Endothelial cell of umbilical vein (primary cell): ENCODE results near the gene DOCK1. TPM values are rescaled to one million over a fixed set of nuclear protein-coding genes. Genes with fewer than 3 reads are reported as not detected.

Source experiments
- BruUV-seq: library from RNA; stranded (reverse); fragments of 400-500 nt; replicated peaks from 2 replicates; lab custom pipeline; 2021; lab: Mats Ljungman, UMichigan
- CTCF ChIA-PET: fragments of 300-600, 350-600 bp; sonication (Branson Sonifier 250); formaldehyde crosslinking; loops from one replicate; lab custom pipeline; 2021; ENCODE audit warnings: antibody characterized with exemption, inconsistent platforms; lab: Charles Lee
- POLR2A ChIA-PET: fragments of 300-600, 350-600 bp; sonication (Branson Sonifier 250); formaldehyde crosslinking; loops from one replicate; lab custom pipeline; 2021; ENCODE audit warnings: antibody characterized with exemption, inconsistent platforms; lab: Charles Lee
- DNase-seq: peaks from one replicate; pipeline ENCODE4 v3.0.0-alpha.2; 2011; ENCODE audit warnings: low read depth, low spot score
- FAIRE-seq: peaks from 2 replicates; lab custom pipeline; 2011; peaks lifted over from hg19 to GRCh38; lab: Jason Lieb, UNC
- H2AFZ ChIP-seq: 2 replicates; pipeline ENCODE4 v1.6.0; 2012; ENCODE audit warnings: low read depth, low read length, control low read depth, inconsistent platforms
- H3K27ac ChIP-seq: 2 replicates; pipeline ENCODE4 v1.5.1; 2011; ENCODE audit warnings: low read depth, mild to moderate bottlenecking, control low read depth, low read length, moderate library complexity; ENCODE audit not compliant: insufficient read depth
- H3K27me3 ChIP-seq, 2 experiments: 2 replicates each; pipeline versions ENCODE4 v1.6.0 to v1.6.1; 2011; ENCODE audit warnings: low read length in 2 of 2, mixed read lengths in 1 of 2; ENCODE audit not compliant: control insufficient read depth in 2 of 2, insufficient read depth in 2 of 2
- H3K36me3 ChIP-seq, 2 experiments: 2 replicates in 1 of 2; 3 replicates in 1 of 2; pipeline ENCODE4 v1.5.1; 2011; ENCODE audit warnings: low read length in 2 of 2, mild to moderate bottlenecking in 1 of 2, moderate library complexity in 1 of 2; ENCODE audit not compliant: control insufficient read depth in 2 of 2, insufficient read depth in 2 of 2; ENCODE audit errors: extremely low read depth in 1 of 2
- H3K4me1 ChIP-seq: 3 replicates; pipeline ENCODE4 v1.5.1; 2011; ENCODE audit warnings: mild to moderate bottlenecking, low read length; ENCODE audit not compliant: control insufficient read depth, insufficient read depth; ENCODE audit errors: extremely low read depth
- H3K4me2 ChIP-seq: 2 replicates; pipeline ENCODE4 v1.6.1; 2011; ENCODE audit warnings: low read length, control low read depth, mixed read lengths; ENCODE audit not compliant: insufficient read depth
- H3K4me3 ChIP-seq, 3 experiments: fragments of 200-600 bp in 1 of 3; sonication (generic), shearing (Covaris generic) in 1 of 3; replicated peaks in 1 of 3; 2 replicates each; pipeline ENCODE4 v1.5.1; 2011 to 2016; ENCODE audit warnings: control low read depth in 3 of 3, low read length in 3 of 3, mild to moderate bottlenecking in 2 of 3, inconsistent platforms in 1 of 3, low read depth in 1 of 3, moderate library complexity in 1 of 3; ENCODE audit not compliant: insufficient read depth in 1 of 3
- H3K79me2 ChIP-seq: 2 replicates; pipeline ENCODE4 v1.6.0; 2012; ENCODE audit warnings: low read length, inconsistent platforms; ENCODE audit not compliant: control insufficient read depth, insufficient read depth
- H3K9ac ChIP-seq: replicated peaks from 2 replicates; pipeline ENCODE3; 2011; ENCODE audit warnings: low read length, control low read depth; ENCODE audit not compliant: insufficient read depth; ENCODE audit errors: extremely low read depth
- H3K9me1 ChIP-seq: replicated peaks from 3 replicates; pipeline ENCODE4 v1.6.0; 2011; ENCODE audit warnings: mild to moderate bottlenecking, low read length; ENCODE audit not compliant: control insufficient read depth, insufficient read depth; ENCODE audit errors: extremely low read depth
- H3K9me3 ChIP-seq: replicated peaks from 2 replicates; pipeline ENCODE4 v1.5.1; 2012; ENCODE audit warnings: low read length, inconsistent platforms; ENCODE audit not compliant: control insufficient read depth, insufficient read depth
- H4K20me1 ChIP-seq: replicated peaks from 2 replicates; pipeline ENCODE3; 2011; ENCODE audit warnings: mild to moderate bottlenecking, low read length; ENCODE audit not compliant: control insufficient read depth, insufficient read depth; ENCODE audit errors: extremely low read depth
- CTCF ChIP-seq, 2 donors: IDR thresholded peaks; 1 replicate in 1 of 2; 2 replicates in 1 of 2; pipeline ENCODE4 v1.5.1; 2011; ENCODE audit warnings: low read length in 2 of 2, mild to moderate bottlenecking in 2 of 2, moderate library complexity in 2 of 2, control low read depth in 1 of 2, inconsistent platforms in 1 of 2, low read depth in 1 of 2; ENCODE audit not compliant: insufficient read depth in 1 of 2; ENCODE audit errors: extremely low read depth in 1 of 2
- EZH2 ChIP-seq: IDR thresholded peaks from 2 replicates; pipeline ENCODE4 v1.6.1; 2012; ENCODE audit warnings: borderline replicate concordance, low read depth, mild to moderate bottlenecking, moderate library complexity, low read length, inconsistent platforms; ENCODE audit not compliant: severe bottlenecking
- FOS ChIP-seq: IDR thresholded peaks from 2 replicates; pipeline ENCODE4 v1.6.1; 2011; ENCODE audit warnings: mild to moderate bottlenecking, low read length, moderate library complexity, borderline replicate concordance; ENCODE audit not compliant: insufficient read depth
- GATA2 ChIP-seq: IDR thresholded peaks from 2 replicates; pipeline ENCODE4 v1.7.0; 2011; ENCODE audit warnings: low read depth, mild to moderate bottlenecking, moderate library complexity, mixed read lengths, low read length; ENCODE audit not compliant: insufficient read length, insufficient read depth
- JUN ChIP-seq: IDR thresholded peaks from 2 replicates; pipeline ENCODE4 v1.6.1; 2011; ENCODE audit warnings: borderline replicate concordance, low read depth; ENCODE audit not compliant: insufficient read length, insufficient read depth
- MAX ChIP-seq: IDR thresholded peaks from 2 replicates; pipeline ENCODE4 v1.6.1; 2011; ENCODE audit not compliant: insufficient read depth, insufficient read length
- MYC ChIP-seq: IDR thresholded peaks from one replicate; pipeline ENCODE4 v1.6.1; 2011; ENCODE audit warnings: mild to moderate bottlenecking, low read depth, low read length
- POLR2A ChIP-seq: IDR thresholded peaks from 2 replicates; pipeline ENCODE4 v1.6.1; 2012; ENCODE audit warnings: low read depth, mild to moderate bottlenecking, control low read depth, low read length
- POLR2AphosphoS5 ChIP-seq: IDR thresholded peaks from 2 replicates; pipeline ENCODE4 v1.6.1; 2012; ENCODE audit warnings: low read depth, mild to moderate bottlenecking, control low read depth, low read length, moderate library complexity; ENCODE audit not compliant: insufficient read depth
- dilution Hi-C: fragments of 300-500 bp; cut with MboI; formaldehyde crosslinking; loops from one replicate; pipeline ENCODE4 v1.15.0; 2019; ENCODE audit warnings: low sequenced_read_pairs; ENCODE audit not compliant: extremely low pct_ligation_motif_present
- intact Hi-C: fragments of 100-400 bp; cut with micrococcal nuclease; formaldehyde crosslinking; loops from one replicate; pipeline ENCODE4 v1.10.0; 2022
- polyA plus RNA-seq, 4 experiments: library from polyadenylated mRNA; depleted of rRNA in 3 of 4; stranded (reverse) in 3 of 4; unstranded in 1 of 4; fragments of >200 nt; gene quantifications; 2 replicates each; pipeline versions ENCODE4 v1.2.1 to v1.2.3, GENCODE V29; 2011 to 2012; ENCODE audit warnings: missing spikeins in 1 of 4
- total RNA-seq: library from RNA; stranded (reverse); gene quantifications from 2 replicates; pipeline ENCODE4 v1.2.3, GENCODE V29; 2021

DOCK1 gene
- total and polyA plus RNA-seq, 2 donors (not counting 3 experiments of a cell fraction or from before 2014, with no cell fraction given), result 22.5 to 83.1 TPM

GRCh38 chr10:127434006-127434405 lies 528.8 kb downstream of the DOCK1 start:
- dilution Hi-C loops, result no loop called here
- Histone ChIP-seq H3K36me3 (peaks cover 0 to 4% of the 10 kb centered on the region in 2 experiments), H3K4me3 (no peak overlapping the region), H2AFZ (no peak overlapping the region), H3K9ac (no peak overlapping the region), H3K79me2 (no peaks in the 10 kb centered on the region), H4K20me1 (no peaks in the 10 kb centered on the region), H3K9me1 (no peaks in the 10 kb centered on the region), H3K27ac (no peak overlapping the region), H3K27me3 (no peaks in the 10 kb centered on the region), H3K4me1 (no peaks in the 10 kb centered on the region), H3K9me3 (no peaks in the 10 kb centered on the region), H3K4me2 (no peak overlapping the region)
- DNase-seq (no peak), FAIRE-seq (no peak)
- intact Hi-C loops, result no loop called here
- CTCF ChIA-PET, result interaction anchor here (0.7 kb wide), 1 partner anchor 9 kb away, joined by 4 read pairs; no protein-coding TSS in a partner anchor
- POLR2A ChIA-PET, result no interaction called here
- no TSS peak for BruUV-seq
- no peak for TF ChIP-seq MYC
- no peak for TF ChIP-seq POLR2AphosphoS5
- TF ChIP-seq FOS, result no peak
- TF ChIP-seq EZH2, result no peak
- TF ChIP-seq GATA2, result no peak
- no peak for TF ChIP-seq POLR2A
- no peak for TF ChIP-seq CTCF (IDR thresholded peaks at IDR 0.05; ENCODE audit: extremely low read depth in 1 of 2, insufficient read depth in 1 of 2, low read depth in 1 of 2, low read length in 2 of 2)
- no peak for TF ChIP-seq MAX
- no peak for TF ChIP-seq JUN
